NCI-H526 (cell line): Measurements from ENCODE around the gene STRN.
"Not testable (repeated sequence)": the region's sequence is repeated elsewhere in the genome, so short reads cannot be mapped to it uniquely, and the experiment has no call there.

Experiments
- DNase-seq, 2 experiments: peaks; one replicate each; lab custom pipeline; 2025; lab: John Stamatoyannopoulos, UW

STRN gene

GRCh38 chr2:36966370-36967235 lies at the start of gene STRN:
TSS of gene STRN (minus strand) at chr2:36966536. CDS start at chr2:36966463, 73 bp downstream.
- peak; percentile 78 to 97 for DNase-seq

GRCh38 chr2:37013315-37013641 lies 46.9 kb upstream of the STRN start:
- no peak for DNase-seq

GRCh38 chr2:37011130-37011529 lies 44.8 kb upstream of the STRN start:
- peak; percentile 13 to 58 for DNase-seq

GRCh38 chr2:37005118-37005868 lies 39.0 kb upstream of the STRN start:
- DNase-seq = peak; percentile 5 to 43

- no peak for DNase-seq
These were observed 34.7 kb upstream of the STRN start for GRCh38 chr2:37000988-37001556.

- no peak for DNase-seq
These were observed 34.0 kb upstream of the STRN start for GRCh38 chr2:37000318-37000717.

- not testable (repeated sequence) for DNase-seq
These were observed 33.1 kb upstream of the STRN start for GRCh38 chr2:36999416-36999815.

- no peak for DNase-seq
These were observed 27.7 kb upstream of the STRN start for GRCh38 chr2:36993841-36994620.

- DNase-seq = no peak
These were observed 21.7 kb upstream of the STRN start for GRCh38 chr2:36988008-36988407.

- no peak for DNase-seq
These were observed 16.1 kb upstream of the STRN start for GRCh38 chr2:36982467-36982866.

- no peak for DNase-seq
These were observed 15.6 kb upstream of the STRN start for GRCh38 chr2:36981911-36982310.

- not testable (repeated sequence) for DNase-seq
These were observed 12.7 kb upstream of the STRN start for GRCh38 chr2:36979007-36979406.

GRCh38 chr2:36976065-36976464 lies 9.7 kb upstream of the STRN start:
- no peak for DNase-seq

GRCh38 chr2:36975306-36975705 lies 9.0 kb upstream of the STRN start:
- no peak for DNase-seq

GRCh38 chr2:36973320-36973719 lies 7.0 kb upstream of the STRN start:
- no peak for DNase-seq

- DNase-seq = no peak
These were observed 5.7 kb upstream of the STRN start for GRCh38 chr2:36971990-36972389.

- DNase-seq = no peak
These were observed 1.0 kb upstream of the STRN start for GRCh38 chr2:36967236-36967876.

GRCh38 chr2:36965751-36966369 lies 476 bp downstream of the STRN start:
- DNase-seq = peak in 1 of 2 experiments; percentile 81

- DNase-seq = no peak
These were observed 1.1 kb downstream of the STRN start for GRCh38 chr2:36965206-36965605.

GRCh38 chr2:36964496-36965058 lies 1.8 kb downstream of the STRN start:
- DNase-seq = no peak

GRCh38 chr2:36963734-36964133 lies 2.6 kb downstream of the STRN start:
- no peak for DNase-seq
